GM21619 (cell line): ENCODE results near the gene ZNF350.
A peak's percentile ranks its signal among the peaks of the same experiment; 100 is the strongest.
"Not testable (repeated sequence)": the region's sequence is repeated elsewhere in the genome, so short reads cannot be mapped to it uniquely, and the experiment has no call there.

Experiments used
- ATAC-seq: cut with Tn5 transposase; IDR thresholded peaks from one replicate; pipeline ENCODE4 v1.9.1; 2021; ENCODE audit not compliant: unreplicated experiment

Gene ZNF350

DNA sequence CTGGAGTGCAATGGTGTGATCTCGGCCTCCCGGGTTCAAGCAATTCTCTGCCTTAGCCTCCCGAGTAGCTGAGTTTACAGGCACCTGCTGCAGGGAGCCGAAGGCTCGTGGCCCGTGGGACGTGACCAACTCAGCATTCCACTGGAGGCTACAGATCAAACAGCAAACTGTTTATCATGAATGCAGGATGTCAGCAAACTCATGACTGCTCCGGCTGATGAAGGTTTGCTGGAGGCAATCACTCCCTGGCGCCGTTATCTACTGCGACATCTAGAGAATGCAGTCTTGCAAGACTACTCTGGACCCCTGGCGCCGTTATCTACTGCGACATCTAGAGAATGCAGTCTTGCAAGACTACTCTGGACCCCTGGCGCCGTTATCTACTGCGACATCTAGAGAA, 10.9 kb downstream of the ZNF350 start:
- ATAC-seq, result not testable (repeated sequence)

- no peak for ATAC-seq
Observed at GRCh38 chr19:51971624-51972023, 15.0 kb downstream of the ZNF350 start.

DNA sequence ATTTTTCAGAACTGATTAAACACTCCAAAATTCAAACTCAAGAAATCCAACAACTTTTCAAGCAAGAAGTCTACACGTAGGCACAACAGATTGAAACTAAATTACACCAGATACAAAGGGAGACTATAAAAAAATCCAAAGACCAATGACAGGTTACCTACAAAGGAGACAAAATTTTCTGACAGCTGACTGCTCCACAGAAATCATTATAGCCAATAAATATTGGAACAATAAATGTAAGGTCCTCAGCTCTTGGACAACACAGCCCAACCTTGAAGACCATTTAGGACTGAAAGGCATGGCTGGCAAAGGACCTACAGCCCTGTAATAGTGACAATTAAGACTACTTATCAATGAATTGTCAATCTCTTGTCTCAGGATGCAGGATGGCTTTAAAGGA, 15.9 kb downstream of the ZNF350 start:
- ATAC-seq, result no peak

- ATAC-seq, result no peak
Observed at GRCh38 chr19:51965583-51965982, 21.1 kb downstream of the ZNF350 start.

DNA sequence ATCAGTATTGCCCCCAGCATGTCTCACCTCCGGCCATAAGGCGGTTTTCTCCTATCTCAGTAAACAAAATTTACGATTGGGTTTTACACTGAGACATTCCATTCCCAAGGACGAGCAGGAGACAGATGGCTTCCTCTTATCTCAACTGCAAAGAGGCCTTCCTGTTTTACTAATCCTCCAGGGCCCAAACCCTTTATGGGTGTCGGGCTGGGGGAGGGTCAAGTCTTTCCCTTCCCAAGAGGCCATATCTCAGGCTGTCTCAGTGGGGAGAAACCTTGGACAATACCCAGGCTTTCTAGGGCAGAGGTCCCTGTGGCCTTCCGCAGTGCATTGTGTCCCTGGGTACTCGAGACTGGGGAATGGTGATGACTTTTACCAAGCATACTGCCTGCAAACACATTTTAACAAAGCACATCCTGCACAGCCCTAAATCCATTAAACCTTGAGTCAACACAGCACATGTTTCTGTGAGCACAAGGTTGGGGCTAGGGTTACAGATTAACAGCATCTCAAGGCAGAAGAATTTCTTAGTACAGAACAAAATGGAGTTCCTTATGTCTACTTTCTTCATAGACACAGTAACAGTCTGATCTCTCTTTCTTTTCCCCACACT, 25.9 kb downstream of the ZNF350 start:
- ATAC-seq, result not testable (repeated sequence)

DNA sequence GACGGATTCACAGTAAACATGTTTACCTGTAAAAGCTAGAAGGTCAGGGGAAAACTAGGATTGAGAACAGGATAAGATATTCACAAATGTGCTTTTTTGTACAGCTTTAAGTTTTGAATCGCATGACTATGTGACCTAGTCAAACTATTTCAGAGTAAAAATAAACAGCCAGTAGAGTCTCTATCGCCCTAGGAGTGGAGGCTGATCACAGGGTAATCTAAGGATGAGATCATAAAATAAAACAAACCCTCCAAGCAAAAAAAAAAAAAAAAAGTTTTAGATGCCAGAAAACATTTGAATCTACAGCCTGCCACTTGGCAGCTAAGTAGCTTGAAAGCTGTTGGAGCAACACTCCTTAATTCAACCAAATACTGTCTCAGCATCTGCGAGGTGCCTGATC, 26.8 kb downstream of the ZNF350 start:
- ATAC-seq, result no peak

GRCh38 chr19:51957846-51958245, 28.8 kb downstream of the ZNF350 start:
- ATAC-seq, result not testable (repeated sequence)

DNA sequence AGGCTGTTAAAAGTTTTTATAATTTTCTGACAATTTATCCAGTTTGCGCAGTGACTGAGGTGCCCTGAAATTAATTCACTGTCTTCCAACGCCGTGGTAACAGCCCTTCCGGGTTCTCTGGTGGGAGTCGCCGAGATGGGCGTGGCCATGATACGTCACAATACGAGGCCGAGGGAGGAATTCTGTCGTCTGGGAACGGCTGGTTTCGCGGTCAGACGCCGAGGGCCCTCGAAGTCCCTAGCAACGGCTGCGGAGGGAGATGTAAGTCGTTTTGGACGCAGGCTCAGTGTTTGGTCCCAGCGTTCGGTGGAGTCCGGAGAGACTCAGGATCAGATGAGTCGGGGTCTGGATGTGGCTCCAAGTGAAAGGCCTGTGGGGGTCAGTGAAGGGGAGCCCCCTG, 37.7 kb downstream of the ZNF350 start:
- ATAC-seq, result no peak

GRCh38 chr19:51946602-51947001, 40.0 kb downstream of the ZNF350 start:
- ATAC-seq, result no peak

- no peak for ATAC-seq
Observed at GRCh38 chr19:51944798-51945552, 41.7 kb downstream of the ZNF350 start.

GRCh38 chr19:51938936-51939335, 47.7 kb downstream of the ZNF350 start:
- ATAC-seq, result no peak

DNA sequence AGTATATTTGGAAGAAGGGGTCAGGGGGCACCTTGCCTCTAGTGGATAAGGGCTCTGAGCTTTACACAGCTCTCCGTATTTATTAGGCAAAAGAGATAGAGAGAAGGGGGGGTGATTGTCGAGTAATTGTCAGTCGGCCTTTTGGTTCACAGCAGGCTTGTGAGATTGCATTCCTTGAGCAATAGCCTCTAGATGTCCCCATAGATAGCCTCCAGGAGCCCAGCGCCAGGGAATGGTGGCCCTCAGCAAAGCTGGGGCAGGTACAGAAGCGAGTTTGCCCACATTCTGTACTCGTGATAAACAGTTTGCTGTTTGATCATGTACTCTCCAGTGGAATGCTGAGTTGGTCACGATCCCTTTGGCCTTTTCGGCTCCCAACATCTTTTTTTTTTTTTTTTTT, 54.7 kb downstream of the ZNF350 start:
- no peak for ATAC-seq

- ATAC-seq, result no peak
Observed at GRCh38 chr19:51927859-51928258, 58.8 kb downstream of the ZNF350 start.

GRCh38 chr19:51926784-51927741, 59.6 kb downstream of the ZNF350 start, which contains the start of gene ZNF613:
ZNF613 (plus strand) TSS chr19:51927472; CDS start chr19:51936221, 8,749 bp downstream.
- ATAC-seq, result peak; percentile 68

- no peak for ATAC-seq
Observed at GRCh38 chr19:51926426-51926783, 60.2 kb downstream of the ZNF350 start.

GRCh38 chr19:51921949-51922348, 64.7 kb downstream of the ZNF350 start:
- ATAC-seq, result no peak

GRCh38 chr19:51919606-51920005, 67.0 kb downstream of the ZNF350 start:
- ATAC-seq, result no peak

DNA sequence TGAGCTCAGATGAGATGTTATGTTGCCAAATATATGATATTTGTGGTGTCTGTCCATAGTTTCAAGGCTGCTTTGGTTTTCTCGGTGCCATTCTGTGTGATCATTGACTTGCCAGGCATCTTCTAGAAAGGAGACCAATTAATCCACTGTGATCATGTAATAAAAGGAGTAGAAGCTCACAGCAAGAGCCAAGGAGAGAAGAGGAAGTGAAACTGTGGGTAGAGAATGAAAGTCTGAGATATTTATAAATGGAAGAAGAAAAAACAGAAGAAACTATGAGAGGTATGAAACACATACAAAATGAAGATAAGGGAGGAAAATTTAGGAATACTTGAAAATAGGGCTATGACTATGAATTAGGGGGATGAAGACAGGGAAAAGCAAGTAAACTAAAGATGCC, 70.5 kb downstream of the ZNF350 start:
- ATAC-seq, result no peak

DNA sequence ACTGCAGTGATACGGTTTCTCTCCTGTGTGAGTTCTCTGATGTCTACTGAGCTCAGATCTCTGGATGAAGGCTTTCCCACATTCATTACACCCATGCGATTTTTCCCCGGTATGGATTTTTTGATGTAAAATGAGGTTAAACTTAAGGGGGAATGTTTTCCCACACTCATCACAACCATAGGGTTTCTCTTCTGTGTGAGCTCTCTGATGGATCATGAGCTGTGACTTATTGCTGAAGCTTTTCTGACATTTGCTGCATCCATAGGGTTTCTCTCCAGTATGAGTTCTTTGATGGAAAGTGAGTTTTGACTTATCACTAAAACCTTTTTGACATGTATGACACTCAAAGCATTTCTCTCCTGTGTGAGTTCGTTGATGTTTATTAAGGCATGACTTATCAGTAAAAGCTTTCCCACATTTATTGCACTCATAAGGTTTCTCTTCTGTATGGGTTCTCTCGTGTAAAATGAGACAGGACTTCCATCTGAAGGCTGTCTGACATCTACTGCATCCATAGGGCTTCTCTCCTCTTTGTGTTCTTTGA, 71.2 kb downstream of the ZNF350 start:
- no peak for ATAC-seq
